Stimulated activated CD4-positive, alpha-beta T cell treated with anti-CD3 and anti-CD28 coated beads, Interleukin-2, amount 100 ng/mL, for 48 hours (primary cell): ENCODE measurements around the gene SFXN5.
"Not testable (repeated sequence)": the region's sequence is repeated elsewhere in the genome, so short reads cannot be mapped to it uniquely, and the experiment has no call there.

ENCODE experiments used
- DNase-seq, 2 donors: peaks; one replicate each; pipeline ENCODE4 v3.0.0-alpha.2; 2020

The SFXN5 gene

GRCh38 chr2:73100956-73101355, 29.4 kb upstream of the SFXN5 start:
- no peak for DNase-seq

DNA sequence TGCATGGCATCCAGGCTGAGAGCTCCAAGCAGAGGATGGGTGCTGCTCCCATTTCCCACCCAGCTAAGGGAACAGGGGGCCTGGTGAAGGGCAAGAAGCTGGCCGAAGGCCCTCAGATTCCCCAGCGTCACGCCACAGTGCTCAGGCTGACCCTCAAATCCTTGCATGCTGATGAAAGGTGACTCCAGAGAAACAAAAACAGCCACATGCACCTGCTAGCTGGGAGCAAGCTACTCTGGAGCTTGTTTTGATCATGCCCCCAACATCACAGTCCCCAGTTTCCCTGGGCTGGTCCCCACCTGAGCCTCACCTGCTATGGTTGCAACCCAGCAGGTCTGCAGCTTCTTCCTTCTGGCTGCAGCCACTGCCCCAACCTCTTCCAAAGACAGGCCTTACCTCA, 28.0 kb upstream of the SFXN5 start:
- DNase-seq: no peak

GRCh38 chr2:73095910-73096309, 24.4 kb upstream of the SFXN5 start:
- no peak for DNase-seq

DNA sequence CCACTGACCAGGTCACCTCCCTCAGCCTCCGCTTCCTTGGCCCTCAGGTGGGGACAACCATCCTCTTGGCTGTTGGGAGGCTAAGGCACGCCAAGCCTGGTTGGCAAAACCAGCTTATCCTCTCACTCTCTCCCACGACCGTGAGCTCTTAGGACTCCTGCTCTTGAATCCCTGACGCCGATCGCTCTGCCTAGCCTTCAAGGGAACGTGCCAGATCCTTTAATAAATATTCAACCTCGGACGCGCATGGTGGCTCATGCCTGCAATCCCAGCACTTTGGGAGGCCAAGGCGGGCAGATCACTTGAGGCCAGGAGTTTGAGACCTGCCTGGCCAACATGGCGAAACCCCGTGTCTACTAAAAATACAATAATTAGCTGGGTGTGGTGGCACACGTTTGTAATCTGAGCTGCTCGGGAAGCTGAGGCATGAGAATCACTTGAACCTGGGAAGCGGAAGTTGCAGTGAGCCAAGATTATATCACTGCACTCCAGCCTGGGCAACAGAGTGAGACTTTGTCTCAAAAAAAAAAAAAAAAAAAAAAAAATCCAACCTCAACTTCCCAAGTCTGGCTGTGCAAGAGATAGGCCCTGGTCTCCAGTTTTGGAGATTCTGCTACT, 22.2 kb upstream of the SFXN5 start:
- DNase-seq: not testable (repeated sequence)

DNA sequence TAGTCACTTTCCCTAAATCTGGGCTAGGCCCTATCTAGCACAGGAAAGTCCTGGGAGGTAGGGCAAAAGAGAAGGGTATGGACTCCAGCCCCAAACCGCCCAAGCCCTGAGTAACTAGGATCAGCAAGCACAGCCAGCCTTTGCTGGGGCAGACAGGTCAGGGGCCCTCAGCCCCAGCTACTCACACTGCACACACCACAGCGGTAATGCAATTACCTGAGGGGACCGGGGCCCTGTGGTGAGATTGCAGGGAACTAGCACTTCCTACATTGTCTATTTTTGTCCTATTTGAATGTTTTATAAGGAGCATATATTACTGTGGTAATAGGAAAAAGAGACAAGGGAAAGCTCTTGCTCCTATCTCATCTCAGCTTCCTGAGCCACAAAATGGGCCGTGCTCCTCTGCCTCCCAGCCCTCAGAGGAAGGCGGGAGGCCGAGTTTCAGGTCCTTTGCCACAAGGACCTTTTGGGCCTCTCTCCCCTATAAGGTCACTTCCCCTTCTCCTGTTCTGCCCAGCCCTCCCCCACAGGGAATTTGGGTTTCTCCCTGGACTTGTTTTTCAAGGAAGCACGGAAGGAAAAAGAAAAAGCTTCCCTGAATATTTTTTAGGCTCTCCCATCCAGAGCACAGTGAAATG, 20.8 kb upstream of the SFXN5 start:
- no peak for DNase-seq

GRCh38 chr2:73091696-73092095, 20.2 kb upstream of the SFXN5 start:
- DNase-seq: no peak

DNA sequence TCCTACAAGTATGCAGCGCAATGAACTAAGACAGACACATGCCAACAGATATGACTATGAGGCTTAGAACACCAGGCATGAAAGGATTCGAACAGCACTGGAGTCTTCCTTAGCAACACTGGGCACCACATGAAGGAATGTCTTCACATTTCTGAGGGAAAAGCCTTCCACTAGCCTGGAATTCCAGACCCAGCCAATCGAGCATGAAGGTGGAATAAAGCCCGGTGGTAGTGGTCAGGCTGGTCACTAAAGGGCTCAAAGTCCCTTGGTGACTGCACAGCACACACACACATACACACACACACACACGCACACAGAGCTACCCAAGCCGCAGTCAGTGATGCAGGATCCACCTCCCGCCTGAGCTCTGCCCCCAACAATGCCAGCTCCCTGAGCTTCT, 19.7 kb upstream of the SFXN5 start:
- DNase-seq: no peak

DNA sequence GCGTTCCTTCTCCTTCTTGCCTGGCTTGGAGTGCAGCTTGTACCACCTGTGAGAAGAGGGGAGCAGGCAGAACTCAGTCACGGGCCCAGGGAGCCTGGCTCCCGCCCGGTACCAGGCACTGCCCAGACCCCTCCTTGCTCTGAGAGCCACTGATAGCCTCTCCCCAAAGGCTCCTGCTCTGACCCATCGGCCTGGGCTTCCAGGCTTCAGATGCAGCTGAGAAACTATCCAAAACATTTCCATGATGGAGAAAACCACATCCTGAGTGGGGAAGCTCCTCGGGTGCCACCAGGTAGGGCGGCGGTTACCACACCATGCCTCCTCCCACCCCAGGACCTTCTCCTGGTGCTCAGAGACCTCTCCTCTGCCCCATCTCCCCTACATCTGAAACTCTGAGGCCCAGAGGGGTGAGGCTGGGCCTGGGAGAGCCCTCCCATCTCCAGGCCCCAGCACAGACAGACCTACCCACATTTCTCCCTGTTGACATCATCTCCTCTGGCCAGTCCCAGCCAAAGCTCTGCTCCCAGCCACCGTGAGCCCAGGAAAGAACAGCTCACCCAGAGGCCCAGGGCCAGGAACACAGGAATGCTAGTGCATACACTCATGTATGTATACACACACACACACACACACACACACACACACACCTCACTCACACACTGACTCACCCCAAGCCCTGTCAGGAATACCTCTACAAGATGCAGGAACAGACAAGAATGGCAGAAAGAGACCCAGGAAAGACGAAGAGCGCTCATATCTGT, 17.9 kb upstream of the SFXN5 start:
- no peak for DNase-seq

GRCh38 chr2:73088703-73089102, 17.2 kb upstream of the SFXN5 start:
- no peak for DNase-seq

GRCh38 chr2:73088211-73088610, 16.7 kb upstream of the SFXN5 start:
- DNase-seq: no peak

- no peak for DNase-seq
Observed at GRCh38 chr2:73087311-73087710, 15.8 kb upstream of the SFXN5 start.

DNA sequence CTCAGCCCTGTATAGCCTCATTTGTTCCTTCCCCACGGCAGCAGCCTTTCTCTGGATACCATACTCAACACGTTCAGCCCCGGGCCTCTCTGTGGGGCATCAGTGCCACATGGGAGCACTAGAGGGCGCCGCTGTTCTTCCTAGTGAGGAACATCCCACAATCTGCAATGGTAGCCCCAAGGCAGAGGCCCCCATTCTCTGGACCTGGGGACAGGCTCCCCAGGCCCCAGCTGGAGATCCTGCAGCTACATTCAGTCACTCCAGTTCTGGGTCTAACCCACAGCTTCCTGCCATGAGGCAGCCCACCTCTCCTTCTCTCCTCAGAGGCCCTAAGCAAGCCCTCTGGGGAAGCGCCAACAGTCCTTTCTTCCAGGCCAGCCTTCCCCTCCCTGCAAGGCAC, 14.2 kb upstream of the SFXN5 start:
- DNase-seq: peak; percentile 81 to 83

DNA sequence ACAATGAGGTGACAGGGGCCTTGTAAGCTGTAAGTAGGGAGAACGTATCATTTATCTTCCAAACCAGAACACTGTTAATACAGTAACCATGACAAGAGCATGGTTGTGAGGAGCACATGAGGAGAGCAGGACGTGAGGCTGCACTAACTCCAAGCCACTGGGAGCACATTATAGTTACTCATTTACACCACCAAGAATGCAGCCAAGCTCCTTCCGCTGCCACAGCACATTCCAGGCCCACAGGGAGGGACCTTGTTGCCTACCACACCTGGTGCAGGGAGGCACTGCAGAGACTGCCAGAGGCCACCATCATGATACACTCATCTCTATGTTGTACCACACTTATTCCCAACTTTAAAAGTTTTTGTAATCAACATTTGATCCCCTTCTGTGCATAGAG, 13.5 kb upstream of the SFXN5 start:
- DNase-seq: no peak

DNA sequence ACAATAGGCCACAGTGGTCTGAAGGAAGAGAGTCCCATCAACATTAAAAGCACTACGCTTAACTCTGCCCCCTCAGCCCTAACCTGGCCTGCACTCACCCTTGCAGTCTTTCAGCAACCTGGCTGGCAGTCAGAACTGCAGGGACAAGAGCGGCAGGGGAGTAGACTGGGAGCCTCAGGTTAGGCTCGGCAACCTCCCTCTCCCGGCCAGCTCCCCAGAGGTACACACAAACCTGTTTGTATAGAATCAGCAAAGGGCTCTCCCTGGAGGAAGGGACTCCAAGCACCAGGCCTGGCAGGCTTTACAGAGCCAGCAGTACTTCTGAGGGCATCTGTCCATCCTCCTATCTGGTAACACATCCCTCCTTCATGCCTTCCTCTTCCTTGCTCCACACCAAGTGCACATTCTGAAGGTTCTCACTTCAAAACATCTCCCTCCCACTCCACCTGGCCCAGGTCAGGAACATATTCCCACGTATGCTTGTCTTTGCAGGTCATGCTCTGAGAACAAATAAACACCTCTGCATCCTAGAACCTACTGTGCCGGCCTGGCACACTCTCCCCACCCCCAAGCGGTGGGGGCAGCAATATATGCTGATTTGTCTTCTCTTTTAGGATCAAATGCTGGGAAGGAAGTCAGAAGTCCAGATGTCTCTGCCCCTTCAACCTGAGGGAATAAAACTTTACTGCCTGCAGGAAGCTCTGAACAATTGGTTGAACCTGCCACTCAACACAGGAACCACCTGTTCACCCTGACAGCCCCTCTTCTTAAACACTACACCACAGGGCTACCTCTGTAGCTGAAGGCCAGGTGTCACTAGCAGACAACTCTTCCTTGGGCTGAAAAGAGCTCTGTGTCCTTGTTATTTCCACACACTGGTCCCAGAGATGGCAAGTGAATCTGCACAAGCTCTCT, 12.6 kb upstream of the SFXN5 start:
- no peak for DNase-seq

DNA sequence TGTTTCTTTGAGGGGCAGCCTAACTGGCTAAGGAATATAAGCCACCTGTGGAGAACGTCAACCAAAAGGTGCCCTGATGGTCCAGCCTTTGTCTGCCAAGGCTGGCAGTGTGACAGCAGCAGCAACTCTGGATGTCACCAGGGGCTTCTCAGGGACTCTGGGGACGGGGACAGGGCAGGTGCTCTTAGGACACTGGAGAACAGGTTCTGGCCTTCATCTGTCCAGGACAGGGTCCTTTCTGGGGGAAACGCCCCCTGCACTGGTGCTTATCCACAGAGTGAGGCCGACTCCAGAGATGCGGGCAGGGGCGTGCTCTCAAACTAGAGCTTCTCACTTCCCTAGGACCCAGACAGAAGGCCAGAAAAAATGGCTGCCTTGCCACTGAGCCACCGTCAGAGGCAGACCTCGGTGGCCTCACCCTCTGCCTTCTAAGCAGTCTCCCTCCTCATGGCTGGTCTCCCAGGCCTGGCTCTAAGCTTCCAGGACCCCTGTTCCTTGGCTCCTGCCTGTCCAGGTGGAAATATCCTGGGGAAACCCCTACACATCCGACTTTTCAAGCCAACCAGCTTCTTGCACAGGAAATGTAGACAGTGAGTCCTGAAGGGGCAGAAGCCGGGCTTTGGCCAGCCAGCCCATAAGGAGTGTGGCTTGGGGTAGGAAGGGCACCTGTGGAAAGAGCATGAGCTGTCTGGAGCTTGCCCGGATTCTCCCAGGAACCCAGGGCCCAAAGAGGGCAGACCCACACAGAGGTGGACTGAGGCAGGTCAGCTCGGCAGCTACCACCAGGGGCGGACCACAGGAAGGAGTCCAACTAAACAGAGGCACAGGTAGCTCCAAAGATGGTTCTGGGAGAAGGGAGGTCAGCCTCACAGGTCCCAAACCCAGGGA, 11.3 kb upstream of the SFXN5 start:
- DNase-seq: no peak

DNA sequence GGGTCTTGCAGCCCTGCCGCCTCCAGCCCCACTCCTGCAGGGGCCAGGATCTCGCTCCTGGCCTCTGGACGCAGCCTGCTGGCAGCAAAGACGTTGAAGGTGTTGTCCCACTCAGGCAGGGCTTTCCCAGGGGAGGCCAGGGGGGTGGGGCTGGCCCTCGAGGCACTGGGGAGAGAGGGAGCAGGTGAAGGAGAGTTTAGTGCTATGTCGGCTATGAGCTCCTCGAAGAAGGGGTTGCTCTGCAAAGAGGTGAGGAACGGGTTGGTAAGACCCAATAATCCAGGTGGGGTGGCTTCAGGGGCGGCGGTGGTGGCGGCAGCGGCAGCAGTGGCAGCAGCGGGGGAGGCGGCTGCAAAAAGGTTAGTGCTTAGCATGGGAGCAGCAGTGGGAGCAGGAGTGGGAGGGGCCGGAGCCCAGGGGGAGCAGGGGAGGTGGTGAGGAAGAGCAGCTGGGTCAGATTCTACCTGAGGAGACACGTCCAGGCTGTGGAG, 9.7 kb upstream of the SFXN5 start:
- no peak for DNase-seq

DNA sequence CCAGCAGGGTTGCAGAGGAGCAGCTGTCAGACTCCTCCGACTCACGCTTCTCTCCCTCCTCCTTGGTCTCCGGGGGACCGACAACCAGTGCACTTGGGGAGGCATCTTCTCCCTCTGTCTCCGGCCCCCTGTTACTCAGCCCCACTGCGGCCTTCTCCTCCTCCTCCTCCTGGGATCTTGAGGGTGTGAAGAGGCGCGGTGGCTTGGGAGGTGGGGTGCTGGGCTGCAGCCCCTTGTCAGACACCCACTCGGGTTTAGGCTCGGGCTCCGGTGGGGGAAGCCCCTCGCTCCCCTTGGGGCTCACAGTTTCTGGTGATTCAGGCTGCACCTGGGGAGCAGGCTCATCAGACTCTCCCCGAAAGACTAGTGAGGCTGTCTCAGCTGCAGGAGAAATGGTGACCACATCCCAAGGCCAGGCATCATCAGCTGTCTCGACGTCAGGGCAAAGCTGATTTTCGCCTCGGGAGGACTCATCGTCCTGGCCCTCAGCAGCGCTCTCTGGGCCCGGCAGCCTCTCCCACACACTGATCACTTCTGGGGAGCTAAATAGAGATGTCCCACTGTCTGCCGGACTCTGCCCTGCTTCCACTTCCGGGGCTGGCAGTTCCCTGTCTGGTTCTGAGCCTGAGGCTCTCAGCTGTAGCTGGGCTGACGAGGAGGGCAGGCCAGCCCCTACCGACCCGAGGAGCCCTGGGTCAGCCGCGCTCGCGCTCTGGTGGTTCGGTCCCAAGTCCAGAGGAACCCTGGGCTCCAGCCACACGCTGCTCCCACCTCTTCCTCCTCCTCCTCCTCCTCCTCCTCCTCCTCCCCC, 9.0 kb upstream of the SFXN5 start:
- DNase-seq: no peak

DNA sequence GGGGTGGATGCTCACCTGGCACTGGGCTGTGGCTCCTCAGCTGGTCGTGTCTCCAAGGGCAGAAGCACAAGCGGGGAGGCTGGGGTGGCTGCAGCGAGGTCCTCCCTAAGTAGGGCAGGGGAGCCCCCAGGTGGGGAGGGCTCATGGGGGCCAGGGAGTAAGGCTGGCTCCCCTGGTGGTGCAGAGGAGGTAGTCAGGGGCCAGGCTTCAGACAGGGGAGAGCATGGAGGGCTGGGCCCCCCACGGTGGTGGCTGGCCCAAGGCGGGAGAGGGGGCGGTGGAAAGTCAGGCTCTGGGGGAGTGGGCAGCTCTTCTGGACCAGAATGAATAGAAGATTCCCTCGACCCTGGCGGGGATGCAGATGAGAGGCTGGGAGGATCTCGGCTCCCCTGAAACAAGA, 8.1 kb upstream of the SFXN5 start:
- no peak for DNase-seq

GRCh38 chr2:73078457-73079411, 7.2 kb upstream of the SFXN5 start:
- DNase-seq: no peak

DNA sequence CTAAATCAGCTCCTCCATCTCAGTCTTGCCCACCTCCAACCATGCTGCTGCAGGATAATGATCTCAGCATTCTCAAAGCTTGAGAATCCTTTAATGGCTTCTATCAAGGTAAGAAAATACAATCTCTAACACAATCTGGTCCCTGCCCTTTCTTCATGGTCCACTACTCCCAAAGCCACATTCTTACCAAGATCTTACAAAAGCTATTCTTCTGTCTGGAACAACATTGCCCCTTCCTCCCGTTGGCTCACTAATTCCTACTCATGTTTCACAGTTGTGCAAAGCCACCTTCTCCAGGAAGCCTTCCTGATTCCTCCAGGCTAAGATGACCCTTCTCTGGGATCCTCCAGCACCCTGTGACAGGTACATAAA, 5.9 kb upstream of the SFXN5 start:
- no peak for DNase-seq
